Measurements from ENCODE around the gene YPEL4. TPM values are rescaled to one million over a fixed set of nuclear protein-coding genes. Genes with fewer than 3 reads are reported as not detected.
A peak's percentile ranks its signal among the peaks of the same experiment; 100 is the strongest.

YPEL4 gene
- total RNA-seq, 1 donor from 2014 or later, result not detected

DNA sequence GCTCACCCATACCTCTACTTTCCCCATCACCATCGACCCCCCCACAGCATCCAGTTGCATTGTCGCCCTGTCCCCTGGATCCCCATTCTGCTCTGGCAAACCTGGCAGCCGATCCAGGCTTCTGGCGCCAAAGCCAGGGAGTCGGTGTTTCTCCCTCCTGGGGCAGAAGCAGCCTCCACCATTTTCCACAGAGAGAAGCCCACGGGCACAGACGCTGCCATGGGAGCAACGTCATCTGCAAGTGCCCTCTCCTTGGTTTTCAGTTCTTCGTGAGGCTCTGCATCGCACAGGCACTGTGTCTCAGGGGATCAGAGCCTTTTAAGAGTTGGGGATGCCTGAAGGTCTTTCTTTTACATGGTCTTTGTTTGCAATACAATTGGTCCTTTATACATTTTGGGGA lies 2.3 kb downstream of the YPEL4 start:
- peaks cover 33% of the 10 kb centered on the region for H3K27me3 Mint-ChIP-seq (ENCODE audit: unreplicated experiment)
- H3K36me3 Mint-ChIP-seq (ENCODE audit: low read depth, unreplicated experiment), result peaks cover 3% of the 10 kb centered on the region
- no peak overlapping the region for H3K4me3 Mint-ChIP-seq (ENCODE audit: unreplicated experiment)
- no peaks in the 10 kb centered on the region for H3K9me3 Mint-ChIP-seq (ENCODE audit: unreplicated experiment)
- peaks cover 77% of the 10 kb centered on the region for H3K4me1 Mint-ChIP-seq (ENCODE audit: unreplicated experiment)
- no peak overlapping the region for H3K27ac Mint-ChIP-seq (ENCODE audit: unreplicated experiment)
- no peak for DNase-seq (ENCODE audit: low spot score)
- TF ChIP-seq, protein P1, sequence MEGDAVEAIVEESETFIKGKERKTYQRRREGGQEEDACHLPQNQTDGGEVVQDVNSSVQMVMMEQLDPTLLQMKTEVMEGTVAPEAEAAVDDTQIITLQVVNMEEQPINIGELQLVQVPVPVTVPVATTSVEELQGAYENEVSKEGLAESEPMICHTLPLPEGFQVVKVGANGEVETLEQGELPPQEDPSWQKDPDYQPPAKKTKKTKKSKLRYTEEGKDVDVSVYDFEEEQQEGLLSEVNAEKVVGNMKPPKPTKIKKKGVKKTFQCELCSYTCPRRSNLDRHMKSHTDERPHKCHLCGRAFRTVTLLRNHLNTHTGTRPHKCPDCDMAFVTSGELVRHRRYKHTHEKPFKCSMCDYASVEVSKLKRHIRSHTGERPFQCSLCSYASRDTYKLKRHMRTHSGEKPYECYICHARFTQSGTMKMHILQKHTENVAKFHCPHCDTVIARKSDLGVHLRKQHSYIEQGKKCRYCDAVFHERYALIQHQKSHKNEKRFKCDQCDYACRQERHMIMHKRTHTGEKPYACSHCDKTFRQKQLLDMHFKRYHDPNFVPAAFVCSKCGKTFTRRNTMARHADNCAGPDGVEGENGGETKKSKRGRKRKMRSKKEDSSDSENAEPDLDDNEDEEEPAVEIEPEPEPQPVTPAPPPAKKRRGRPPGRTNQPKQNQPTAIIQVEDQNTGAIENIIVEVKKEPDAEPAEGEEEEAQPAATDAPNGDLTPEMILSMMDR (IDR thresholded peaks at IDR 0.05; ENCODE audit: unreplicated experiment), result no peak

DNA sequence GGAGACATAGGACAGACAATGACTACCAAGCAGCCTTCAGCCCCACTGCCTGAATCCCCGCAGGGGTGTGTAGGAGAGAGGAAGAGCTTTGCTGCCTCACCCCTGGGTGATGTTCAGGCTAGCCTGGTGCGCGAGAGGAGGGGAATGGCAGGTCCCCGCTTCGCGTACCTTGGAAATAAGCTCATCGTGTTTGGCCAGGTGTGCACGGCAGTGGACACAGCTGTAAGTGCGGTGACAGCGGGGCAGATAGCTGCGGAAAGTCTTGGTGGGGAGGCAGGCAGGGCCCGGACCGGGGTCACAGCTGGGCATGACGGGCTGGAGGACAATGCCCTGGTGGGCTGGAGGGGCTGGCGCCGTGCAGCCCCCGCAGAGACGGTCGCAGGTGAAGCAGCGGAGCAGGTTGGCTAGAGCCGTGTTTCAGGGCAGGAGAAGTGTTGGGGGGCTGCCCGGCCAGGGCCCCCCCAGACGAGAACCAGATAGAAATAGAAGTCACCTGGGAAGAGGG lies 2.9 kb downstream of the YPEL4 start:
- no peak overlapping the region for H3K27ac Mint-ChIP-seq (ENCODE audit: unreplicated experiment)
- no peaks in the 10 kb centered on the region for H3K9me3 Mint-ChIP-seq (ENCODE audit: unreplicated experiment)
- H3K4me3 Mint-ChIP-seq (ENCODE audit: unreplicated experiment), result no peak overlapping the region
- DNase-seq (ENCODE audit: low spot score), result no peak
- peaks cover 3% of the 10 kb centered on the region for H3K36me3 Mint-ChIP-seq (ENCODE audit: low read depth, unreplicated experiment)
- peaks cover 80% of the 10 kb centered on the region for H3K4me1 Mint-ChIP-seq (ENCODE audit: unreplicated experiment)
- peaks cover 34% of the 10 kb centered on the region for H3K27me3 Mint-ChIP-seq (ENCODE audit: unreplicated experiment)
- TF ChIP-seq, protein P1 (IDR thresholded peaks at IDR 0.05; ENCODE audit: unreplicated experiment), result no peak

DNA sequence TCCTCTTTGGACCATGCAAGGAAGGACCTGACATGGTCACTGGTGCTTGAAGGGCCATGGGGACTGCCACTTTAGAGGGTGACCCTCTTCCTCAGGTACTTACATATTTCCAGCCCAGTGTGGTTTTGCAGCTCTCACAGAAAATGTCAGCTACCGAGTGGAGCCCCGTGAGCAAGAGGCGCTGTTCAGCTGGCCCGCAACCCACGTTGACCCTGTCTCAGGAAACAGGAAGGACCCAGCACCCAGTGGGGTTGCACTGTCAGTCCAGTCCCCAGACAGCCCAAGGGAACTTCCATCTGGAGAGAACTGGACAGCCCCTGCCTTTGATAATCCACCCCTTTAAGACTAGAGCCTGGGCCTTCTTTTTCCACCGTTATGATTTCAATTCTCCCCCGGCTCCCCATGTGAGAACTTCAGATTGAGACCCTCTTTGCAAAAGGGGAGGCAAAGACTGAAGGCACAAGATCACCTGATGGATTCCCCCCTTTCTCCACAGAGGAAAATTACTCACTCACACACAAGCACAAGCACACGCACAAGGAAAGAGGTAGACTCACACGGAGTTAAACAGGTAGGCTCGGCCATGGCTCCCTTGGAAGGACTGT lies 3.4 kb downstream of the YPEL4 start:
- DNase-seq (ENCODE audit: low spot score), result no peak
- H3K9me3 Mint-ChIP-seq (ENCODE audit: unreplicated experiment), result no peaks in the 10 kb centered on the region
- TF ChIP-seq, protein P1 (IDR thresholded peaks at IDR 0.05; ENCODE audit: unreplicated experiment), result no peak
- H3K36me3 Mint-ChIP-seq (ENCODE audit: low read depth, unreplicated experiment), result peaks cover 6% of the 10 kb centered on the region
- H3K4me3 Mint-ChIP-seq (ENCODE audit: unreplicated experiment), result peak overlapping the region; percentile 79
- H3K27me3 Mint-ChIP-seq (ENCODE audit: unreplicated experiment), result peaks cover 35% of the 10 kb centered on the region
- H3K4me1 Mint-ChIP-seq (ENCODE audit: unreplicated experiment), result peaks cover 84% of the 10 kb centered on the region
- H3K27ac Mint-ChIP-seq (ENCODE audit: unreplicated experiment), result peak overlapping the region; percentile 78

DNA sequence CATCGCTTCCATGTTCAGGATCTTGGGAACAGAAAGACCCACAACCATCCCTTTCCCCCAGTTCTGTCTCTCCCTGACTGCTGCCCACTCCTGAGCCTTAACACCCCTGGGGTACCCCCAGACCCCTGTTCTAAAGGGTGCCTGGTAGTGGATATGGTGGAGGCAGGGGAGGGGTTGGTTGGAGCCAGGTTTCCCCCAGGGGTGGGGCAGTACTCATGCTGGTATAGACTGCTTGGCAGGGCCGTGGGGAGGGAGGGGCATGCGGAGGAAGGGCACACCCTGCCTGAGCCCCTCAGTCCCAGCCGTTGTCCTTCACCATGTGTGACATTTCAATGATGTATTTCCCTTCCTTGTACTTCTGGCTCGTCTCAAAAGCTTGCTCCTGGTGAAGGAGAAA lies 4.0 kb downstream of the YPEL4 start:
- no peak overlapping the region for H3K27ac Mint-ChIP-seq (ENCODE audit: unreplicated experiment)
- peak overlapping the region; percentile 79 for H3K4me3 Mint-ChIP-seq (ENCODE audit: unreplicated experiment)
- H3K4me1 Mint-ChIP-seq (ENCODE audit: unreplicated experiment), result peaks cover 87% of the 10 kb centered on the region
- H3K36me3 Mint-ChIP-seq (ENCODE audit: low read depth, unreplicated experiment), result peaks cover 12% of the 10 kb centered on the region
- no peak for DNase-seq (ENCODE audit: low spot score)
- peaks cover 37% of the 10 kb centered on the region for H3K27me3 Mint-ChIP-seq (ENCODE audit: unreplicated experiment)
- TF ChIP-seq, protein P1 (IDR thresholded peaks at IDR 0.05; ENCODE audit: unreplicated experiment), result no peak
- H3K9me3 Mint-ChIP-seq (ENCODE audit: unreplicated experiment), result no peaks in the 10 kb centered on the region

All from endothelial cell (in vitro differentiated cells).